Measurements from ENCODE around the gene MANSC1.

Gene MANSC1

DNA sequence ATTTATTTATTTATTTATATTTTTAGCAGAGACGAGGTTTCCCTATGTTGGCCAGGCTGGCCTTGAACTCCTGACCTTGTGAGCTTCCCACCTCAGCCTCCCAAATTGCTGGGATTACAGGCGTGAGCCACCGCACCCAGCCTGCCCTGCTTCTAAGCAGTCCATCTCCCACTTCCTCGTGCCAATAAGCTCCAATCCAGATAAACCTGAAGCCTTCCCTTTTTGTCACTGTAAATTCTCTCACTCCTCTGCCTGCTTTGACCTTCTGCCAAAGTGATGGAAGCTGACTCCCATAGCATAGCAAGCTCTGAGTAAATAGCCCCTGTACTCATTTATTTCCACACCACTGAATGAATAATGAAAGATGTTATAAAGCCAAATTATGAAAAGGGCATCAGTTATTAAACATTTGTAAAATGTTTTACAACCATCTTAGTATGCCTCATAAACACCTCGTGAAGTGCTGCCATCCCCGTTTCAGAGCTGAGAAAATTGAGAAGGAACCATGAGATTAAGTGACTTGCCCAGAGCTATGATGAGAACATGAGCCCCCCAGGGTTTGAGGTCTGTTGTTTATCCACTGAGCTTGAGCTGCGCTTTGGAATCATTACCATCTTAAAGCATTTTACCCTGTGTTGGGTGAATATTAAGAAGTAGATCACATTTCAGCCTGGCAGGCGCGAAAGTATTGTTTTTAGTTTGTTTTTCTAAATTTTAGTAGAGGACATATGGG is 30.4 kb downstream of the MANSC1 start (continued):
- TF ChIP-seq ZFP69B (tag by site-specific recombination; IDR thresholded peaks at IDR 0.05) (no peak), MZF1 (tag by site-specific recombination; IDR thresholded peaks at IDR 0.05; ENCODE audit: borderline replicate concordance) (no peak), GLI4 (tag by site-specific recombination; IDR thresholded peaks at IDR 0.05) (no peak), KLF9 (tag by site-specific recombination; IDR thresholded peaks at IDR 0.05; ENCODE audit: low read depth) (no peak), ZBTB8A (tag by site-specific recombination; IDR thresholded peaks at IDR 0.05) (no peak; the same call in none of the 2 replicates), ZNF175 (tag by site-specific recombination; IDR thresholded peaks at IDR 0.05) (no peak), GLI2 (tag by site-specific recombination; IDR thresholded peaks at IDR 0.05; ENCODE audit: borderline replicate concordance, low read depth) (0 out of 2 replicates have a peak, but pooled peaks have one; percentile 20), ZNF664 (tag by site-specific recombination; IDR thresholded peaks at IDR 0.05) (no peak), ZNF221 (tag by site-specific recombination; IDR thresholded peaks at IDR 0.05; ENCODE audit: borderline replicate concordance) (no peak), ZNF324 (tag by site-specific recombination; IDR thresholded peaks at IDR 0.05) (no peak), ZNF701 (tag by site-specific recombination; IDR thresholded peaks at IDR 0.05) (no peak), OSR2 (tag by site-specific recombination; IDR thresholded peaks at IDR 0.05) (peak; percentile 94), ZNF560 (tag by site-specific recombination; IDR thresholded peaks at IDR 0.05; ENCODE audit: borderline replicate concordance) (no peak), ZNF239 (tag by site-specific recombination; IDR thresholded peaks at IDR 0.05) (no peak), ZNF571 (tag by site-specific recombination; IDR thresholded peaks at IDR 0.05) (no peak), WT1 (tag by site-specific recombination; IDR thresholded peaks at IDR 0.05) (peak; percentile 83), ZSCAN16 (tag by site-specific recombination; IDR thresholded peaks at IDR 0.05) (no peak), ZNF121 (tag by site-specific recombination; IDR thresholded peaks at IDR 0.05) (no peak)
- TF ChIP-seq, protein P1, sequence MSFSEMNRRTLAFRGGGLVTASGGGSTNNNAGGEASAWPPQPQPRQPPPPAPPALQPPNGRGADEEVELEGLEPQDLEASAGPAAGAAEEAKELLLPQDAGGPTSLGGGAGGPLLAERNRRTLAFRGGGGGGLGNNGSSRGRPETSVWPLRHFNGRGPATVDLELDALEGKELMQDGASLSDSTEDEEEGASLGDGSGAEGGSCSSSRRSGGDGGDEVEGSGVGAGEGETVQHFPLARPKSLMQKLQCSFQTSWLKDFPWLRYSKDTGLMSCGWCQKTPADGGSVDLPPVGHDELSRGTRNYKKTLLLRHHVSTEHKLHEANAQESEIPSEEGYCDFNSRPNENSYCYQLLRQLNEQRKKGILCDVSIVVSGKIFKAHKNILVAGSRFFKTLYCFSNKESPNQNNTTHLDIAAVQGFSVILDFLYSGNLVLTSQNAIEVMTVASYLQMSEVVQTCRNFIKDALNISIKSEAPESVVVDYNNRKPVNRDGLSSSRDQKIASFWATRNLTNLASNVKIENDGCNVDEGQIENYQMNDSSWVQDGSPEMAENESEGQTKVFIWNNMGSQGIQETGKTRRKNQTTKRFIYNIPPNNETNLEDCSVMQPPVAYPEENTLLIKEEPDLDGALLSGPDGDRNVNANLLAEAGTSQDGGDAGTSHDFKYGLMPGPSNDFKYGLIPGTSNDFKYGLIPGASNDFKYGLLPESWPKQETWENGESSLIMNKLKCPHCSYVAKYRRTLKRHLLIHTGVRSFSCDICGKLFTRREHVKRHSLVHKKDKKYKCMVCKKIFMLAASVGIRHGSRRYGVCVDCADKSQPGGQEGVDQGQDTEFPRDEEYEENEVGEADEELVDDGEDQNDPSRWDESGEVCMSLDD (tag by site-specific recombination; IDR thresholded peaks at IDR 0.05): no peak
- TF ChIP-seq, protein P2, sequence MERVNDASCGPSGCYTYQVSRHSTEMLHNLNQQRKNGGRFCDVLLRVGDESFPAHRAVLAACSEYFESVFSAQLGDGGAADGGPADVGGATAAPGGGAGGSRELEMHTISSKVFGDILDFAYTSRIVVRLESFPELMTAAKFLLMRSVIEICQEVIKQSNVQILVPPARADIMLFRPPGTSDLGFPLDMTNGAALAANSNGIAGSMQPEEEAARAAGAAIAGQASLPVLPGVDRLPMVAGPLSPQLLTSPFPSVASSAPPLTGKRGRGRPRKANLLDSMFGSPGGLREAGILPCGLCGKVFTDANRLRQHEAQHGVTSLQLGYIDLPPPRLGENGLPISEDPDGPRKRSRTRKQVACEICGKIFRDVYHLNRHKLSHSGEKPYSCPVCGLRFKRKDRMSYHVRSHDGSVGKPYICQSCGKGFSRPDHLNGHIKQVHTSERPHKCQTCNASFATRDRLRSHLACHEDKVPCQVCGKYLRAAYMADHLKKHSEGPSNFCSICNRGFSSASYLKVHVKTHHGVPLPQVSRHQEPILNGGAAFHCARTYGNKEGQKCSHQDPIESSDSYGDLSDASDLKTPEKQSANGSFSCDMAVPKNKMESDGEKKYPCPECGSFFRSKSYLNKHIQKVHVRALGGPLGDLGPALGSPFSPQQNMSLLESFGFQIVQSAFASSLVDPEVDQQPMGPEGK (tag by site-specific recombination; IDR thresholded peaks at IDR 0.05): peak; percentile 46; the same call in 1 of the 2 replicates
- TF ChIP-seq, protein P3, sequence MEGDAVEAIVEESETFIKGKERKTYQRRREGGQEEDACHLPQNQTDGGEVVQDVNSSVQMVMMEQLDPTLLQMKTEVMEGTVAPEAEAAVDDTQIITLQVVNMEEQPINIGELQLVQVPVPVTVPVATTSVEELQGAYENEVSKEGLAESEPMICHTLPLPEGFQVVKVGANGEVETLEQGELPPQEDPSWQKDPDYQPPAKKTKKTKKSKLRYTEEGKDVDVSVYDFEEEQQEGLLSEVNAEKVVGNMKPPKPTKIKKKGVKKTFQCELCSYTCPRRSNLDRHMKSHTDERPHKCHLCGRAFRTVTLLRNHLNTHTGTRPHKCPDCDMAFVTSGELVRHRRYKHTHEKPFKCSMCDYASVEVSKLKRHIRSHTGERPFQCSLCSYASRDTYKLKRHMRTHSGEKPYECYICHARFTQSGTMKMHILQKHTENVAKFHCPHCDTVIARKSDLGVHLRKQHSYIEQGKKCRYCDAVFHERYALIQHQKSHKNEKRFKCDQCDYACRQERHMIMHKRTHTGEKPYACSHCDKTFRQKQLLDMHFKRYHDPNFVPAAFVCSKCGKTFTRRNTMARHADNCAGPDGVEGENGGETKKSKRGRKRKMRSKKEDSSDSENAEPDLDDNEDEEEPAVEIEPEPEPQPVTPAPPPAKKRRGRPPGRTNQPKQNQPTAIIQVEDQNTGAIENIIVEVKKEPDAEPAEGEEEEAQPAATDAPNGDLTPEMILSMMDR (tag by site-specific recombination; IDR thresholded peaks at IDR 0.05): no peak
- TF ChIP-seq, protein P4, sequence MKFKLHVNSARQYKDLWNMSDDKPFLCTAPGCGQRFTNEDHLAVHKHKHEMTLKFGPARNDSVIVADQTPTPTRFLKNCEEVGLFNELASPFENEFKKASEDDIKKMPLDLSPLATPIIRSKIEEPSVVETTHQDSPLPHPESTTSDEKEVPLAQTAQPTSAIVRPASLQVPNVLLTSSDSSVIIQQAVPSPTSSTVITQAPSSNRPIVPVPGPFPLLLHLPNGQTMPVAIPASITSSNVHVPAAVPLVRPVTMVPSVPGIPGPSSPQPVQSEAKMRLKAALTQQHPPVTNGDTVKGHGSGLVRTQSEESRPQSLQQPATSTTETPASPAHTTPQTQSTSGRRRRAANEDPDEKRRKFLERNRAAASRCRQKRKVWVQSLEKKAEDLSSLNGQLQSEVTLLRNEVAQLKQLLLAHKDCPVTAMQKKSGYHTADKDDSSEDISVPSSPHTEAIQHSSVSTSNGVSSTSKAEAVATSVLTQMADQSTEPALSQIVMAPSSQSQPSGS (tag by site-specific recombination; IDR thresholded peaks at IDR 0.05; ENCODE audit: low read depth): no peak
- TF ChIP-seq, protein P5, sequence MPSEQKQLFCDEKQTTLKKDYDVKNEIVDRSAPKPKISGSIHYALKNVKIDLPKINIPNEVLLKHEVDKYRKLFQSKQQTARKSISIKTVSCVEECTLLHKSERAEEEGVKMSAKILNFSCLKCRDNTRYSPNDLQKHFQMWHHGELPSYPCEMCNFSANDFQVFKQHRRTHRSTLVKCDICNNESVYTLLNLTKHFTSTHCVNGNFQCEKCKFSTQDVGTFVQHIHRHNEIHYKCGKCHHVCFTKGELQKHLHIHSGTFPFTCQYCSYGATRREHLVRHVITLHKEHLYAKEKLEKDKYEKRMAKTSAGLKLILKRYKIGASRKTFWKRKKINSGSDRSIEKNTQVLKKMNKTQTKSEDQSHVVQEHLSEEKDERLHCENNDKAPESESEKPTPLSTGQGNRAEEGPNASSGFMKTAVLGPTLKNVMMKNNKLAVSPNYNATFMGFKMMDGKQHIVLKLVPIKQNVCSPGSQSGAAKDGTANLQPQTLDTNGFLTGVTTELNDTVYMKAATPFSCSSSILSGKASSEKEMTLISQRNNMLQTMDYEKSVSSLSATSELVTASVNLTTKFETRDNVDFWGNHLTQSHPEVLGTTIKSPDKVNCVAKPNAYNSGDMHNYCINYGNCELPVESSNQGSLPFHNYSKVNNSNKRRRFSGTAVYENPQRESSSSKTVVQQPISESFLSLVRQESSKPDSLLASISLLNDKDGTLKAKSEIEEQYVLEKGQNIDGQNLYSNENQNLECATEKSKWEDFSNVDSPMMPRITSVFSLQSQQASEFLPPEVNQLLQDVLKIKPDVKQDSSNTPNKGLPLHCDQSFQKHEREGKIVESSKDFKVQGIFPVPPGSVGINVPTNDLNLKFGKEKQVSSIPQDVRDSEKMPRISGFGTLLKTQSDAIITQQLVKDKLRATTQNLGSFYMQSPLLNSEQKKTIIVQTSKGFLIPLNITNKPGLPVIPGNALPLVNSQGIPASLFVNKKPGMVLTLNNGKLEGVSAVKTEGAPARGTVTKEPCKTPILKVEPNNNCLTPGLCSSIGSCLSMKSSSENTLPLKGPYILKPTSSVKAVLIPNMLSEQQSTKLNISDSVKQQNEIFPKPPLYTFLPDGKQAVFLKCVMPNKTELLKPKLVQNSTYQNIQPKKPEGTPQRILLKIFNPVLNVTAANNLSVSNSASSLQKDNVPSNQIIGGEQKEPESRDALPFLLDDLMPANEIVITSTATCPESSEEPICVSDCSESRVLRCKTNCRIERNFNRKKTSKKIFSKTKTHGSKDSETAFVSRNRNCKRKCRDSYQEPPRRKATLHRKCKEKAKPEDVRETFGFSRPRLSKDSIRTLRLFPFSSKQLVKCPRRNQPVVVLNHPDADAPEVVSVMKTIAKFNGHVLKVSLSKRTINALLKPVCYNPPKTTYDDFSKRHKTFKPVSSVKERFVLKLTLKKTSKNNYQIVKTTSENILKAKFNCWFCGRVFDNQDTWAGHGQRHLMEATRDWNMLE (tag by site-specific recombination; conservative IDR thresholded peaks at IDR 0.05; ENCODE audit: low read depth): no peak; the same call in 1 of the 2 replicates

Data from HEK293 (cell line).